Endothelial cell of umbilical vein (primary cell): ENCODE data around the gene GPR75. TPM values are rescaled to one million over a fixed set of nuclear protein-coding genes. Genes with fewer than 3 reads are reported as not detected.

Experiments
- BruUV-seq: library from RNA; stranded (reverse); fragments of 400-500 nt; replicated peaks from 2 replicates; lab custom pipeline; 2021; lab: Mats Ljungman, UMichigan
- CTCF ChIA-PET: fragments of 300-600, 350-600 bp; sonication (Branson Sonifier 250); formaldehyde crosslinking; loops from one replicate; lab custom pipeline; 2021; ENCODE audit warnings: antibody characterized with exemption, inconsistent platforms; lab: Charles Lee
- POLR2A ChIA-PET: fragments of 300-600, 350-600 bp; sonication (Branson Sonifier 250); formaldehyde crosslinking; loops from one replicate; lab custom pipeline; 2021; ENCODE audit warnings: antibody characterized with exemption, inconsistent platforms; lab: Charles Lee
- DNase-seq: peaks from one replicate; pipeline ENCODE4 v3.0.0-alpha.2; 2011; ENCODE audit warnings: low read depth, low spot score
- FAIRE-seq: peaks from 2 replicates; lab custom pipeline; 2011; peaks lifted over from hg19 to GRCh38; lab: Jason Lieb, UNC
- H2AFZ ChIP-seq: 2 replicates; pipeline ENCODE4 v1.6.0; 2012; ENCODE audit warnings: low read depth, low read length, control low read depth, inconsistent platforms
- H3K27ac ChIP-seq: 2 replicates; pipeline ENCODE4 v1.5.1; 2011; ENCODE audit warnings: low read depth, mild to moderate bottlenecking, control low read depth, low read length, moderate library complexity; ENCODE audit not compliant: insufficient read depth
- H3K27me3 ChIP-seq, 2 experiments: 2 replicates each; pipeline versions ENCODE4 v1.6.0 to v1.6.1; 2011; ENCODE audit warnings: low read length in 2 of 2, mixed read lengths in 1 of 2; ENCODE audit not compliant: control insufficient read depth in 2 of 2, insufficient read depth in 2 of 2
- H3K36me3 ChIP-seq, 2 experiments: 2 replicates in 1 of 2; 3 replicates in 1 of 2; pipeline ENCODE4 v1.5.1; 2011; ENCODE audit warnings: low read length in 2 of 2, mild to moderate bottlenecking in 1 of 2, moderate library complexity in 1 of 2; ENCODE audit not compliant: control insufficient read depth in 2 of 2, insufficient read depth in 2 of 2; ENCODE audit errors: extremely low read depth in 1 of 2
- H3K4me1 ChIP-seq: 3 replicates; pipeline ENCODE4 v1.5.1; 2011; ENCODE audit warnings: mild to moderate bottlenecking, low read length; ENCODE audit not compliant: control insufficient read depth, insufficient read depth; ENCODE audit errors: extremely low read depth
- H3K4me2 ChIP-seq: 2 replicates; pipeline ENCODE4 v1.6.1; 2011; ENCODE audit warnings: low read length, control low read depth, mixed read lengths; ENCODE audit not compliant: insufficient read depth
- H3K4me3 ChIP-seq, 3 experiments: fragments of 200-600 bp in 1 of 3; sonication (generic), shearing (Covaris generic) in 1 of 3; replicated peaks in 1 of 3; 2 replicates each; pipeline ENCODE4 v1.5.1; 2011 to 2016; ENCODE audit warnings: control low read depth in 3 of 3, low read length in 3 of 3, mild to moderate bottlenecking in 2 of 3, inconsistent platforms in 1 of 3, low read depth in 1 of 3, moderate library complexity in 1 of 3; ENCODE audit not compliant: insufficient read depth in 1 of 3
- H3K79me2 ChIP-seq: 2 replicates; pipeline ENCODE4 v1.6.0; 2012; ENCODE audit warnings: low read length, inconsistent platforms; ENCODE audit not compliant: control insufficient read depth, insufficient read depth
- H3K9ac ChIP-seq: replicated peaks from 2 replicates; pipeline ENCODE3; 2011; ENCODE audit warnings: low read length, control low read depth; ENCODE audit not compliant: insufficient read depth; ENCODE audit errors: extremely low read depth
- H3K9me1 ChIP-seq: replicated peaks from 3 replicates; pipeline ENCODE4 v1.6.0; 2011; ENCODE audit warnings: mild to moderate bottlenecking, low read length; ENCODE audit not compliant: control insufficient read depth, insufficient read depth; ENCODE audit errors: extremely low read depth
- H3K9me3 ChIP-seq: replicated peaks from 2 replicates; pipeline ENCODE4 v1.5.1; 2012; ENCODE audit warnings: low read length, inconsistent platforms; ENCODE audit not compliant: control insufficient read depth, insufficient read depth
- H4K20me1 ChIP-seq: replicated peaks from 2 replicates; pipeline ENCODE3; 2011; ENCODE audit warnings: mild to moderate bottlenecking, low read length; ENCODE audit not compliant: control insufficient read depth, insufficient read depth; ENCODE audit errors: extremely low read depth
- CTCF ChIP-seq, 2 donors: IDR thresholded peaks; 1 replicate in 1 of 2; 2 replicates in 1 of 2; pipeline ENCODE4 v1.5.1; 2011; ENCODE audit warnings: low read length in 2 of 2, mild to moderate bottlenecking in 2 of 2, moderate library complexity in 2 of 2, control low read depth in 1 of 2, inconsistent platforms in 1 of 2, low read depth in 1 of 2; ENCODE audit not compliant: insufficient read depth in 1 of 2; ENCODE audit errors: extremely low read depth in 1 of 2
- EZH2 ChIP-seq: IDR thresholded peaks from 2 replicates; pipeline ENCODE4 v1.6.1; 2012; ENCODE audit warnings: borderline replicate concordance, low read depth, mild to moderate bottlenecking, moderate library complexity, low read length, inconsistent platforms; ENCODE audit not compliant: severe bottlenecking
- FOS ChIP-seq: IDR thresholded peaks from 2 replicates; pipeline ENCODE4 v1.6.1; 2011; ENCODE audit warnings: mild to moderate bottlenecking, low read length, moderate library complexity, borderline replicate concordance; ENCODE audit not compliant: insufficient read depth
- GATA2 ChIP-seq: IDR thresholded peaks from 2 replicates; pipeline ENCODE4 v1.7.0; 2011; ENCODE audit warnings: low read depth, mild to moderate bottlenecking, moderate library complexity, mixed read lengths, low read length; ENCODE audit not compliant: insufficient read length, insufficient read depth
- JUN ChIP-seq: IDR thresholded peaks from 2 replicates; pipeline ENCODE4 v1.6.1; 2011; ENCODE audit warnings: borderline replicate concordance, low read depth; ENCODE audit not compliant: insufficient read length, insufficient read depth
- MAX ChIP-seq: IDR thresholded peaks from 2 replicates; pipeline ENCODE4 v1.6.1; 2011; ENCODE audit not compliant: insufficient read depth, insufficient read length
- MYC ChIP-seq: IDR thresholded peaks from one replicate; pipeline ENCODE4 v1.6.1; 2011; ENCODE audit warnings: mild to moderate bottlenecking, low read depth, low read length
- POLR2A ChIP-seq: IDR thresholded peaks from 2 replicates; pipeline ENCODE4 v1.6.1; 2012; ENCODE audit warnings: low read depth, mild to moderate bottlenecking, control low read depth, low read length
- POLR2AphosphoS5 ChIP-seq: IDR thresholded peaks from 2 replicates; pipeline ENCODE4 v1.6.1; 2012; ENCODE audit warnings: low read depth, mild to moderate bottlenecking, control low read depth, low read length, moderate library complexity; ENCODE audit not compliant: insufficient read depth
- dilution Hi-C: fragments of 300-500 bp; cut with MboI; formaldehyde crosslinking; loops from one replicate; pipeline ENCODE4 v1.15.0; 2019; ENCODE audit warnings: low sequenced_read_pairs; ENCODE audit not compliant: extremely low pct_ligation_motif_present
- intact Hi-C: fragments of 100-400 bp; cut with micrococcal nuclease; formaldehyde crosslinking; loops from one replicate; pipeline ENCODE4 v1.10.0; 2022
- polyA plus RNA-seq, 4 experiments: library from polyadenylated mRNA; depleted of rRNA in 3 of 4; stranded (reverse) in 3 of 4; unstranded in 1 of 4; fragments of >200 nt; gene quantifications; 2 replicates each; pipeline versions ENCODE4 v1.2.1 to v1.2.3, GENCODE V29; 2011 to 2012; ENCODE audit warnings: missing spikeins in 1 of 4
- total RNA-seq: library from RNA; stranded (reverse); gene quantifications from 2 replicates; pipeline ENCODE4 v1.2.3, GENCODE V29; 2021

The GPR75 gene
- total and polyA plus RNA-seq, 2 donors (not counting 3 experiments of a cell fraction or from before 2014, with no cell fraction given): 4.4 to 4.7 TPM

GRCh38 chr2:53867169-53867568 is 7.4 kb upstream of the GPR75 start:
- Histone ChIP-seq H4K20me1 (no peaks in the 10 kb centered on the region), H3K4me1 (no peaks in the 10 kb centered on the region), H3K9me1 (no peaks in the 10 kb centered on the region), H3K4me2 (no peak overlapping the region), H3K9ac (no peak overlapping the region), H3K4me3 (no peak overlapping the region), H2AFZ (no peak overlapping the region), H3K36me3 (peaks cover 7 to 21% of the 10 kb centered on the region in 2 experiments), H3K9me3 (no peaks in the 10 kb centered on the region), H3K27me3 (no peaks in the 10 kb centered on the region), H3K79me2 (no peaks in the 10 kb centered on the region), H3K27ac (no peak overlapping the region)
- no peak for DNase-seq
- FAIRE-seq: no peak
- no TSS peak for BruUV-seq
- POLR2A ChIA-PET: no interaction called here
- dilution Hi-C loops (no loop called here), intact Hi-C loops (no loop called here)
- CTCF ChIA-PET: interaction anchor here (0.6 kb wide), 1 partner anchor 16 kb away, joined by 3 read pairs; no protein-coding TSS in a partner anchor
- TF ChIP-seq EZH2 (no peak), POLR2A (no peak), MYC (no peak), MAX (no peak), GATA2 (no peak), POLR2AphosphoS5 (no peak), CTCF (IDR thresholded peaks at IDR 0.05; ENCODE audit: extremely low read depth in 1 of 2, insufficient read depth in 1 of 2, low read depth in 1 of 2, low read length in 2 of 2) (no peak), JUN (no peak), FOS (no peak)
